NOMO-1 treated with dmso at 0.1 percent for 144 hours (cell line): ENCODE results near the gene CD101.

Experiments
- DNase-seq: peaks from one replicate; lab custom pipeline; 2025; ENCODE audit not compliant: unreplicated experiment; lab: John Stamatoyannopoulos, UW

The CD101 gene

GRCh38 chr1:116986421-116987255, 14.9 kb upstream of the CD101 start:
- no peak for DNase-seq

- no peak for DNase-seq
Measured at GRCh38 chr1:116987256-116987555, 14.4 kb upstream of the CD101 start.

- no peak for DNase-seq
Measured at GRCh38 chr1:116988248-116988647, 13.3 kb upstream of the CD101 start.

- DNase-seq = no peak
Measured at GRCh38 chr1:116988908-116989307, 12.7 kb upstream of the CD101 start.

GRCh38 chr1:116989835-116990234, 11.7 kb upstream of the CD101 start:
- DNase-seq = no peak

- peak; percentile 53 for DNase-seq
Measured at GRCh38 chr1:116990612-116991151, 10.9 kb upstream of the CD101 start.

GRCh38 chr1:116991171-116991845, 10.3 kb upstream of the CD101 start:
- DNase-seq = no peak

GRCh38 chr1:116991918-116992317, 9.6 kb upstream of the CD101 start:
- no peak for DNase-seq

- DNase-seq = no peak
Measured at GRCh38 chr1:116993286-116993685, 8.3 kb upstream of the CD101 start.

GRCh38 chr1:116994411-116994810, 7.1 kb upstream of the CD101 start:
- DNase-seq = no peak

- DNase-seq = no peak
Measured at GRCh38 chr1:116997066-116997465, 4.5 kb upstream of the CD101 start.

- DNase-seq = no peak
Measured at GRCh38 chr1:116997636-116998035, 3.9 kb upstream of the CD101 start.

GRCh38 chr1:116999596-116999995, 2.0 kb upstream of the CD101 start:
- no peak for DNase-seq

- DNase-seq = no peak
Measured at GRCh38 chr1:117000142-117000541, 1.4 kb upstream of the CD101 start.

- DNase-seq = peak; percentile 88
Measured at GRCh38 chr1:117003223-117003875, 1.8 kb downstream of the CD101 start.

- no peak for DNase-seq
Measured at GRCh38 chr1:117007719-117008013, 6.1 kb downstream of the CD101 start.

GRCh38 chr1:117008656-117009055, 7.1 kb downstream of the CD101 start:
- DNase-seq = no peak

- peak; percentile 61 for DNase-seq
Measured at GRCh38 chr1:117009132-117009531, 7.6 kb downstream of the CD101 start.

- DNase-seq = no peak
Measured at GRCh38 chr1:117010310-117010969, 8.9 kb downstream of the CD101 start.

GRCh38 chr1:117011334-117011733, 9.8 kb downstream of the CD101 start:
- DNase-seq = no peak

GRCh38 chr1:117013309-117013858, 11.8 kb downstream of the CD101 start:
- no peak for DNase-seq
